IPS DF 6.9 (cell line): ENCODE results near the gene RPP14.
"Not testable (repeated sequence)": the region's sequence is repeated elsewhere in the genome, so short reads cannot be mapped to it uniquely, and the experiment has no call there.

ENCODE experiments used
- DNase-seq: peaks from one replicate; pipeline ENCODE4 v3.0.0-alpha.2; 2013; ENCODE audit warnings: low read depth, low spot score
- H3K27ac ChIP-seq: one replicate; pipeline ENCODE4 v1.5.1; 2013; ENCODE audit warnings: low read length, control low read depth
- H3K27me3 ChIP-seq: 2 replicates; pipeline ENCODE4 v1.6.1; 2013; ENCODE audit warnings: mild to moderate bottlenecking, low read length; ENCODE audit not compliant: control insufficient read depth, insufficient read depth
- H3K36me3 ChIP-seq: 2 replicates; pipeline ENCODE4 v1.6.1; 2013; ENCODE audit warnings: low read length; ENCODE audit not compliant: control insufficient read depth, insufficient read depth
- H3K4me1 ChIP-seq: 2 replicates; pipeline ENCODE4 v1.6.1; 2013; ENCODE audit warnings: low read length; ENCODE audit not compliant: control insufficient read depth, insufficient read depth
- H3K4me3 ChIP-seq: 2 replicates; pipeline ENCODE4 v1.5.1; 2013; ENCODE audit warnings: mild to moderate bottlenecking, low read length
- H3K9me3 ChIP-seq: 2 replicates; pipeline ENCODE4 v1.6.1; 2013; ENCODE audit warnings: low read length, inconsistent platforms; ENCODE audit not compliant: control insufficient read depth, insufficient read depth
- WGBS: extraction: QIAGEN DNeasy Blood & Tissue Kit; methylation state at CpG from one replicate; pipeline ENCODE4 v1.1.7; 2013; ENCODE audit warnings: mixed read lengths, missing lambda C conversion rate; ENCODE audit not compliant: insufficient read length, insufficient coverage; 5-methylcytosine and 5-hydroxymethylcytosine counted together

Gene RPP14

DNA sequence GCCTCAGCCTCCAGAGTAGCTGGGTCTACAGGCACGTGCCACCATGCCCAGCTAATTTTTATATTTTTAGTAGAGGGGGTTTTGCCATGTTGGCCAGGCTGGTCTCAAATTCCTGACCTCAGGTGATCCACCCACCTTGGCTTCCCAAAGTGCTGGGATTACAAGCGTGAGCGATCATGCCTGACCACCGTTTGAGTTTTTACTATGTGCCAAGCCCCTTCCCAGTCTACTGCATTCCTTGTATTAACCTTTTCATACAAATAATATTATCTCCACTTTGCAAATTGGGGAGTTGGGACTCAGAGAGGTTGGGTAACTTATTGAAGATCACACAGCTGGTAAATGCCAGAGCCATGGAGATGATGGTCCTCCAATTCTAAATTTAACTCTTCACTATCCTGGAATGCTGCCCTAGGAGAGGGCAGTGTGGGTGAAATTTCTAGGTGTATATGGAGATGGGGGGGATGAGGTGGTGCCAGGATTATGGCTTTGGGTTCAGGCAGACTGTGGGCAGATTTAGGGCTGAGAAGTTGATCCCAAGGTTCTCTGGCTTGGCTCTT is 25.6 kb downstream of the RPP14 start:
- no CpG with 5 or more reads among the region's 4 CpGs for WGBS
- no peak for DNase-seq
- Histone ChIP-seq H3K4me3 (no peak overlapping the region), H3K27me3 (no peaks in the 10 kb centered on the region), H3K27ac (no peak overlapping the region), H3K4me1 (no peaks in the 10 kb centered on the region), H3K9me3 (no peaks in the 10 kb centered on the region), H3K36me3 (no peaks in the 10 kb centered on the region)

DNA sequence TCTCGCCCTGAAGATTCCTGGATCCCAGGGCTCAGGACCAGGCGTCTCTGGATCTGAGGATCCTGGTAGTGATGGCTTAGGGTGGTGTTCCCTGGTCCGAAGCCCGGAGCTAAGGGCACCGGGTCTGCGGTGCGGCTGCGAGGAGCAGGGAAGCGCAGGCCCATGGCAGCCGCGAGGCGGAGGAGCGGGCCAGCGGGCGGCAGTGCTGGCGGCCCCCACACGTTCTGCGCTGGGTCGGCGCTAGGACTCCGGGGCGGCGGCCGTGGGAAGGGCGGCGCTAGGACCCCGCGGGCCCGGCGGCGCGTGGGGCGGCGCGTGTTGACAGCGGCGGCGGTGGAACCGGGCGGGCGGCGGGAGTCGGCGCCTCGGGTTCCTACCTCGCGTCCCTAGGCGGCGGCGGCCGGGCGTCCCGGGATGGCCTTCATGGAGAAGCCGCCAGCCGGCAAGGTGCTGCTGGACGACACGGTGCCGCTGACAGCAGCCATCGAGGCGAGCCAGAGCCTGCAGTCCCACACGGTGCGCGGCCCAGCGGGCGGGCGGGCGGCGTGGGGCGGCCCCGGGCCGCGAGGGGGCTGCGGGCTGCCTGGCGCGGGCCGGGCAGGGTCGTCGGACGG is 26.6 kb downstream of the RPP14 start, which contains the start of gene PXK:
TSS of gene PXK (plus strand) at position 318 of the 614 bp plus-strand sequence. CDS start at position 415, 97 bp downstream.
- DNase-seq, result no peak
- H3K36me3 ChIP-seq, result no peaks in the 10 kb centered on the region
- no peaks in the 10 kb centered on the region for H3K9me3 ChIP-seq
- H3K27me3 ChIP-seq, result no peaks in the 10 kb centered on the region
- no peaks in the 10 kb centered on the region for H3K4me1 ChIP-seq
- no CpG with 5 or more reads among the region's 79 CpGs for WGBS
- no peak within 1 kb of the TSS for H3K27ac ChIP-seq
- peak within 1 kb of the TSS; percentile 69 for H3K4me3 ChIP-seq

DNA sequence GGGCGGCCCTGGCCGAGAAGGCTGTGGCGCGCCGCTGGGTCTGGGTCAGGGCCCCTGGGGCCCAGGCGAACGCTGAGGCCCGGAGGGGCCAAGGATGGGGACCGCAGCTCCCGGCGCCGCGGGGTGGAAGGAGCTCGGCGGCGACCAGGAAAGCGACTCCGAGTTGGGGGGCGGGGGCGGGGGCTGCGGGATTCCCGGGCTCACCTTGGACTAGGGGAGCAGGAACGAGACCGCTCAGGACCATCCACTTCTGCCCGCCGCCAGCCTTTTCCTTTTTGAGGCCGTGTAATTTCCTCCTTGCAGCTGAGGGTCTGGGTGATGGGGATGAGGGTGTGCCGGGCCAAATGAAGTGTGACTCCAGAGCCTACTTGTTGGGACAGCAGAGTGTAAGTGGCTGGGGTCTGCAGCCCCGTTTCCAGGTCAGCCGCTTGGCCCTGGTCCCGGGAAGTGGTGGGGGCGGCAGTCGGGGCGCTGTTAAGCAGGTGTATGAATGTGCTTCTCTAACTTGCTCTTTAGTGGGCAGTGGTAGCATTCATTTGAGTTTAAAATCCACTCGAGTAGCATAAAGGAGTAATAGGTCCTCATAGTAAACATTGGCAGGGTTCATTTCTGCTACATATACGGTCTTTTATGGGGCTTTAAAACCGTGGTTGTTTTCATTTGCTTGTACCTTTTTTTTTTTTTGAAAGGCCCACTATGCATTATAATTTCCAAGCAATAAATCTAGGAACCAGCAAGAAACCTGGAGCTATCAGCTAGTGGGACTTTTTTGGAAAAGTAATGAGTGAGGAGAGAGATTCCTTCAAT is 27.4 kb downstream of the RPP14 start:
- no peaks in the 10 kb centered on the region for H3K36me3 ChIP-seq
- no peaks in the 10 kb centered on the region for H3K4me1 ChIP-seq
- no peaks in the 10 kb centered on the region for H3K27me3 ChIP-seq
- no CpG with 5 or more reads among the region's 37 CpGs for WGBS
- no peak overlapping the region for H3K27ac ChIP-seq
- DNase-seq, result no peak
- H3K9me3 ChIP-seq, result no peaks in the 10 kb centered on the region
- peak overlapping the region; percentile 69 for H3K4me3 ChIP-seq

DNA sequence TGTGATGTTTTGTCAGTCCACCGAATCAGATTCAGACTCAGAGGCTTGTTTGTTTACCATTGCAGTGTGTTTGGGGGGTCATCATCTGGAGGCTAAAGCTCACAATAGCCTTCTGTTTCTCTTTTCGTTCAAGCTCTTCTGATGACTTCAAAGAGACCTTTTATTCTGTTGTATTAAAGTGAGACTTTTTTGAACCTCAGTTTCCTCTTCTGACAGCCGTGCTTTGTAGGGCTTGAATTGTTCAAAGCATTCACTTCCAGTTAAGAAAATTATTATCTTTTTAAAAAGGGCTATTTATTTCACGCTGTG is 27.9 kb downstream of the RPP14 start:
- DNase-seq, result no peak
- H3K9me3 ChIP-seq, result no peaks in the 10 kb centered on the region
- H3K4me1 ChIP-seq, result no peaks in the 10 kb centered on the region
- no peak overlapping the region for H3K4me3 ChIP-seq
- H3K36me3 ChIP-seq, result no peaks in the 10 kb centered on the region
- H3K27ac ChIP-seq, result no peak overlapping the region
- WGBS, result no CpG with 5 or more reads among the region's 4 CpGs
- no peaks in the 10 kb centered on the region for H3K27me3 ChIP-seq

DNA sequence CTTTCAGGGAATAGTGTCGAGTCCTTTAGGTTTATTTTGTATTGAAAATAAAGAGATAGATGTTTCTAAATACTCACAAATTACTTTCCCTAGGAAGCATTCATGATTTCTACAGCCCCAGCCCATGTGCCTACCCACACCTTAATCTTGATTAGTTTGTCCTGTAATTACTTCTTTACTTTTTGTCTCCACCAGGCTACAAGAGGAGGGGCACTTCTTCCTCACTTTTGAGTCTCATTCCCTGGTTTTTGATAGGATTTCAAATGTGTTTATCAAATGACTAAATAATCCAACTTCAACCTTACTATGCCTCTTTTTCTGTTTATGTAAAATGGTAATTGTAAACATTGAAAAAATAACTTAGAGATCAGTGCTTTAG is 28.4 kb downstream of the RPP14 start:
- Histone ChIP-seq H3K27ac (no peak overlapping the region), H3K4me1 (no peaks in the 10 kb centered on the region), H3K4me3 (no peak overlapping the region), H3K9me3 (no peaks in the 10 kb centered on the region), H3K27me3 (no peaks in the 10 kb centered on the region), H3K36me3 (no peaks in the 10 kb centered on the region)
- no peak for DNase-seq
- no CpG with 5 or more reads among the region's 1 CpG for WGBS

DNA sequence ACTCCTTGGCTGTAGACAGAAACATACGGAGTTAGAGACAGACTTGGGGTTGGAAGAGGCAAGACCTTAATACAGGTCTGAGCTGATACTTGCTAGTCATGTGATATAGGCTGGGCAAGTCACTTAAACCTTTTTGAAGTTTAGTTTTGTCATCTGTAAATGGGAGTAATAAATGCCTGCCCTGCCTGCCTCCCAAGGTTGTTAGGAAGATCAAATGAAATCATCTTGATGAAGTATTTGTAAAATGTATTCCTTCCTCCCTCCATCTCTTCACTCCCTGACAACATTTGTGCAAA is 29.6 kb downstream of the RPP14 start:
- H3K27me3 ChIP-seq, result no peaks in the 10 kb centered on the region
- H3K4me1 ChIP-seq, result no peaks in the 10 kb centered on the region
- H3K9me3 ChIP-seq, result no peaks in the 10 kb centered on the region
- H3K36me3 ChIP-seq, result no peaks in the 10 kb centered on the region
- no CpG with 5 or more reads among the region's 1 CpG for WGBS
- DNase-seq, result no peak
- no peak overlapping the region for H3K4me3 ChIP-seq
- no peak overlapping the region for H3K27ac ChIP-seq

DNA sequence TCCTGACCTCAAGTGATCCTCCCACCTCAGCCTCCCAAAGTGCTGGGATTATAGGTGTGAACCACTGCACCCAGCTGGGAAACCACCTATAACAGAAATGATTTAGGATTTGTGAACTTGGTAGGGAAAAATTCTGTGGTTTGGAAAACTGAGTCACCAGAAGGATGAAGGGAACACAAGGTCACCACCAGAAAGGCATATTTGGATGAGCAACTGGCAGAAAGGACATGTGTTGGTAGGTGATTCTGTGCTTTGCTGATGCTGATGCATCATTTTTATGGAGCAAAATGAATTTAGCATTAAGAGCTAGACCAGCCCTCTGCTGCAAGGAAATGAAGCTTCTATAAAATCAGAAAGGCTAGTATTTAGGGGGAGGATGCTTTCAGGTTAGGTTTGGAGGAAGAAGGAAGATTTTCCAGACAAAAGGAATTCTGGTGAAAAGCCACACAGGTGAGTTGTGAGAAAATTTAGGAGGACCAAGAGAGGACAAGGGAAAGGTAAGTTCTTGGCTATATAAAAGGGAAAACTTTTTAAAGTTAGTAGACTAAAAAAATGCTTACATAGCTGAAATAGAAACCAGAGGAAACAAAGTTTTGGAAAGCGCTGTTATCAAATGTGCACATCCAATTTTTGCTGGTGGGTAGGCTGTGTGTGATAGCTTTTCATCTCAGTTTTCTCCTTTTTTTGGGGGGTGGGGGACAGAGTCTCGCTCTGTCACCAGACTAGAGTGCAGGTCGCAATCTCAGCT is 30.3 kb downstream of the RPP14 start:
- DNase-seq, result no peak
- WGBS, result no CpG with 5 or more reads among the region's 3 CpGs

DNA sequence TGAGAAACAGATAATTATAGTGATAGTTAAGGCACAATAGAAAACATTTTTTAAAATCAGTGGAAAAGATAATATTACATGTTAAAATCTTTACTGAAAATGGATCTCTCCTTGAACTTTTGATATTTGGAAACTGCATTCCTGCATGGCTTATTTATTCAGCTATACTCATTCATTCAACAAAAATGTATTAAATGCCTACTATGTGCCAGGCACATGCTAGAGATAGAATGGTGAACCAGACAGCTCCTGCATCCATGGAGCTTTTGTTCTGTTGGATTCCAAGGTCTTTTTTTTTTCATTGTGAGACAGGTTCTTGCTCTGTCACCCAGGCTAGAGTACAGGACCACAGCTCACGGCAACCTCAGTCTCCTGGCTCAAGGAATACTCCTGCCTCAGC is 31.1 kb downstream of the RPP14 start:
- Histone ChIP-seq H3K4me1 (no peaks in the 10 kb centered on the region), H3K9me3 (no peaks in the 10 kb centered on the region), H3K27ac (no peak overlapping the region), H3K4me3 (no peak overlapping the region), H3K27me3 (no peaks in the 10 kb centered on the region), H3K36me3 (no peaks in the 10 kb centered on the region)
- WGBS, result no CpG with 5 or more reads among the region's 1 CpG
- no peak for DNase-seq

More for the DNA sequence above, 30.3 kb downstream of the RPP14 start:
- no peaks in the 10 kb centered on the region for H3K36me3 ChIP-seq
- no peaks in the 10 kb centered on the region for H3K9me3 ChIP-seq
- no peak overlapping the region for H3K4me3 ChIP-seq
- no peaks in the 10 kb centered on the region for H3K4me1 ChIP-seq
- H3K27me3 ChIP-seq, result no peaks in the 10 kb centered on the region
- H3K27ac ChIP-seq, result no peak overlapping the region

DNA sequence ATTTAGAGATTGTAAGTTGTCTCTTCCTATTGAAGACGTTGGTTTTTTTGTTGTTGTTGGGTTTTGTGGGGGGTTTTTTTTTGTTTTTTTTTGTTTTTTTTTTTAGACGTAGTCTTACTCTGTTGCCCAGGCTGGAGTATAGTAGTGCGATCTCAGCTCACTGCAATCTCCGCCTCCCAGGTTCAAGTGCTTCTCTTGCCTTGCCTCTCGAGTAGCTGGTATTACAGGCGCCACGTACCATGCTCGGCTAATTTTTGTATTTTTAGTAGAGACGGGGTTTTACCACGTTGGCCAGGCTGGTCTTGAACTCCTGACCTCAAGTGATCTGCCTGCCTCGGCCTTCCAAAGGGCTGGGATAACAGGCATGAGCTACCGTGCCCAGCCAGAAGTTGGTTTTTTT is 33.1 kb downstream of the RPP14 start:
- H3K36me3 ChIP-seq, H3K4me3 ChIP-seq, H3K4me1 ChIP-seq, H3K27me3 ChIP-seq, H3K27ac ChIP-seq, DNase-seq, H3K9me3 ChIP-seq: not testable (repeated sequence)
- 100% methylated on average over 1 of the region's 12 CpGs for WGBS

DNA sequence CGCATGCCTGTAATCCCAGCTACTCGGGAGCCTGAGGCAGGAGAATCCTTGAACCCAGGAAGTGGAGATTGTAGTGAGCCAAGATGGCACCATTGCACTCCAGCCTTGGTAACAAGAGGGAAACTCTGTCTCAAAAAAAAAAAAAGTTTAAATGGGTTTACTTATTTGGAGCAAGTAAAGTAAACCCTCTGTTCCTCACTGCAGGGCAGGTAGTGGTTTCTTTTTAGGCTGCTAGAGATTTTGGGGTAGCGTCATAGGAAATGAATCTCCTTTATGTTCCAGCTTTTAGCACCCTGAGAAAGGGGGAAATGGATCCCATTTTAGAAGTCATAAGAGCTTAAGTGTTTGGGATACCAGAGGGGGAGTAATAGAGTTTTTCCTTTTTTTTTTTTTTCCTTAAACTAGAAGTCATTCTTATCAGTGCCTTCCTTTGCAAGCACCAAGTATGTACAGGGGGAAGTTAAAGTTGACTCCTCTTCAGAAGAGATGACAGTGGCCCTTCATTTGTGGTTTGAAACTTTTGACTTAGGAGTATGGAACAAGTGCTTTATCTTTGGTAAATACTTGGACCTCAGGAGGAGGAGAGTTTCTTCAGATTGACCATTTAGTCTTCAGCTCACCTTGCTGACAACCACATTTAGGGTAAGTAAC is 34.7 kb downstream of the RPP14 start:
- no peak for DNase-seq
- Histone ChIP-seq H3K27ac (no peak overlapping the region), H3K36me3 (no peaks in the 10 kb centered on the region), H3K27me3 (no peaks in the 10 kb centered on the region), H3K4me1 (no peaks in the 10 kb centered on the region), H3K9me3 (no peaks in the 10 kb centered on the region), H3K4me3 (no peak overlapping the region)
- WGBS, result no CpG with 5 or more reads among the region's 3 CpGs
